ENCODE measurements around the gene RNF215. TPM values are rescaled to one million over a fixed set of nuclear protein-coding genes. Genes with fewer than 3 reads are reported as not detected.
A peak's percentile ranks its signal among the peaks of the same experiment; 100 is the strongest.

The RNF215 gene
- total RNA-seq, 1 donor from 2014 or later: 11.9 TPM

DNA sequence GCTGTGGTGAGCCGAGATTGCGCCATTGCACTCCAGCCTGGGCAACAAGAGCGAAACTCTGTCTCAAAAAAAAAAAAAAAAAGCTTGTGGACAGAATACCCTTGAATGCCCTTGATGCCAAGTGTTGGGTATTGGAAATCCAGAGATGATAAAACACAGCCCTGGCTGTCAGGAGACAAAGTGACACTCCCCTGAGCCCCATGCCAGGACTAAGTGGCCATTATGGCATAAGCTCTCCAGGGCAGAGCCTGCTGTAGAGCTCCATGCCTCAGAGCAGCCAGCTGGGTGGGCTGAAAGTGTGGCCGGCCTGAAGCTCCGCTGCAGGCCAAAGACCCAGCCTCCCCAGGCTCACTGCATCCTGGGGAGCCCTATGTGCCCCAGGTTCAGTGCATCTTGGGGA is 4.9 kb downstream of the RNF215 start:
- Mint-ChIP-seq H3K9me3 (no peaks in the 10 kb centered on the region), H3K36me3 (peaks cover 13% of the 10 kb centered on the region), H3K4me3 (no peak overlapping the region), H3K27me3 (ENCODE audit: insufficient read depth, low read depth) (peaks cover 5% of the 10 kb centered on the region), H3K27ac (no peak overlapping the region), H3K4me1 (peaks cover 8% of the 10 kb centered on the region)
- H4K20me1 ChIP-seq (ENCODE audit: low read depth): no peaks in the 10 kb centered on the region
- H3K4me3 ChIP-seq: no peak overlapping the region
- no peaks in the 10 kb centered on the region for H3F3A ChIP-seq (ENCODE audit: low read depth)
- no peak overlapping the region for H2AFZ ChIP-seq (replicated peaks)
- H3K4me1 ChIP-seq: peaks cover 6% of the 10 kb centered on the region
- no peaks in the 10 kb centered on the region for H3K27me3 ChIP-seq
- H3K9ac ChIP-seq: no peak overlapping the region
- no peak for DNase-seq (ENCODE audit: low spot score)
- H3K27ac ChIP-seq: no peak overlapping the region
- no peak overlapping the region for H3K4me2 ChIP-seq
- H3K36me3 ChIP-seq: no peaks in the 10 kb centered on the region
- H3K79me2 ChIP-seq (ENCODE audit: low read depth): no peaks in the 10 kb centered on the region
- no peak for TF ChIP-seq EZH2phosphoT487 (IDR thresholded peaks at IDR 0.05)
- TF ChIP-seq, protein P1, sequence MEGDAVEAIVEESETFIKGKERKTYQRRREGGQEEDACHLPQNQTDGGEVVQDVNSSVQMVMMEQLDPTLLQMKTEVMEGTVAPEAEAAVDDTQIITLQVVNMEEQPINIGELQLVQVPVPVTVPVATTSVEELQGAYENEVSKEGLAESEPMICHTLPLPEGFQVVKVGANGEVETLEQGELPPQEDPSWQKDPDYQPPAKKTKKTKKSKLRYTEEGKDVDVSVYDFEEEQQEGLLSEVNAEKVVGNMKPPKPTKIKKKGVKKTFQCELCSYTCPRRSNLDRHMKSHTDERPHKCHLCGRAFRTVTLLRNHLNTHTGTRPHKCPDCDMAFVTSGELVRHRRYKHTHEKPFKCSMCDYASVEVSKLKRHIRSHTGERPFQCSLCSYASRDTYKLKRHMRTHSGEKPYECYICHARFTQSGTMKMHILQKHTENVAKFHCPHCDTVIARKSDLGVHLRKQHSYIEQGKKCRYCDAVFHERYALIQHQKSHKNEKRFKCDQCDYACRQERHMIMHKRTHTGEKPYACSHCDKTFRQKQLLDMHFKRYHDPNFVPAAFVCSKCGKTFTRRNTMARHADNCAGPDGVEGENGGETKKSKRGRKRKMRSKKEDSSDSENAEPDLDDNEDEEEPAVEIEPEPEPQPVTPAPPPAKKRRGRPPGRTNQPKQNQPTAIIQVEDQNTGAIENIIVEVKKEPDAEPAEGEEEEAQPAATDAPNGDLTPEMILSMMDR (IDR thresholded peaks at IDR 0.05): no peak
- TF ChIP-seq EZH2 (IDR thresholded peaks at IDR 0.05): no peak
- no peaks in the 10 kb centered on the region for H3K9me3 ChIP-seq (ENCODE audit: low read depth)

DNA sequence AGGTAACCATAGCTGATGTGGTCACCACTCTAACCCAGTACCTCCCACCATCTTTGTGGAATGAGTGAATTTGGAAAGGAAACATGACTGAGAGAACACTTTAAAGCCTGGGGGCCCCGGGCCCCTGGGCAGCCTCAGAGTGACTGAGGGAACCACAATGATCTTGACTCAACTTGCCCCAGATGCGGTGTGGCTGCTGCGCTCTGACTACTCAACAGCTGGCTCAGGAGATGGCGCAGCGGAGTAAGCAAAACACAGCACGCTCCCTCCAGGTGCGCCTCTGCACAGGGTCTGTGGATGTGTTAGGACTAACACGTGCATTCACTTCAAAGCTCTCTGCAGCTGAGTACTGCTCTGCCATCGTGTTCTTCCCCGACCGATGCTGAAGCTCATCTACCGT is 5.9 kb downstream of the RNF215 start:
- no peak overlapping the region for H3K4me3 ChIP-seq
- Mint-ChIP-seq H3K36me3 (peaks cover 13% of the 10 kb centered on the region), H3K27ac (no peak overlapping the region), H3K27me3 (ENCODE audit: insufficient read depth, low read depth) (peaks cover 7% of the 10 kb centered on the region), H3K4me3 (peak overlapping the region; percentile 33), H3K4me1 (peaks cover 7% of the 10 kb centered on the region), H3K9me3 (no peaks in the 10 kb centered on the region)
- H3K27ac ChIP-seq: no peak overlapping the region
- H4K20me1 ChIP-seq (ENCODE audit: low read depth): no peaks in the 10 kb centered on the region
- no peak for DNase-seq (ENCODE audit: low spot score)
- no peak overlapping the region for H2AFZ ChIP-seq (replicated peaks)
- TF ChIP-seq, protein P1 (IDR thresholded peaks at IDR 0.05): no peak
- TF ChIP-seq EZH2 (IDR thresholded peaks at IDR 0.05): no peak
- no peak for TF ChIP-seq EZH2phosphoT487 (IDR thresholded peaks at IDR 0.05)
- H3K36me3 ChIP-seq: no peaks in the 10 kb centered on the region
- H3K4me2 ChIP-seq: no peak overlapping the region
- H3F3A ChIP-seq (ENCODE audit: low read depth): no peaks in the 10 kb centered on the region
- peaks cover 2% of the 10 kb centered on the region for H3K4me1 ChIP-seq
- no peaks in the 10 kb centered on the region for H3K79me2 ChIP-seq (ENCODE audit: low read depth)
- no peaks in the 10 kb centered on the region for H3K9me3 ChIP-seq (ENCODE audit: low read depth)
- no peak overlapping the region for H3K9ac ChIP-seq
- no peaks in the 10 kb centered on the region for H3K27me3 ChIP-seq

DNA sequence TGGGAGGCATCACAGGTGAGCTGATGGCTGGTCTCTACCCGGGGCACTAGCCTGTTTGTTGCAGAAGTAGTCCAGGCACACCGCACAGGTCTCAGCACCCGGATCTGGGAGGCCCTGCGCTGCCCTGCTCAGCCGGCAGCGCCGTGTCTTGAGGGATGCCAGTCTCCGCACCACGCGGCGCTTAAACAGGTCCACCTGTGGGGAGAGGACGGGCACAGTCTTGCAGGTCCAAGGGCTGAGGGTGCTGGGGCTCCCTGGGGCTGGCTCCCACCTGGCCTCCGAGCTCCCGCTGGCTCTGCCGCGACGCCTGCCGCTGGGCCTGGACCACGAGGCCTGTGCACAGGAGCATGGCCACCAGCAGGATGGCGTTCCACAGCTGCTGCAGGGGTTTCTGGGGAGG is 7.2 kb downstream of the RNF215 start:
- no peaks in the 10 kb centered on the region for H3K36me3 ChIP-seq
- peaks cover 2% of the 10 kb centered on the region for H3K4me1 Mint-ChIP-seq
- H2AFZ ChIP-seq (replicated peaks): no peak overlapping the region
- H3F3A ChIP-seq (ENCODE audit: low read depth): no peaks in the 10 kb centered on the region
- H3K79me2 ChIP-seq (ENCODE audit: low read depth): no peaks in the 10 kb centered on the region
- H3K4me1 ChIP-seq: no peaks in the 10 kb centered on the region
- no peaks in the 10 kb centered on the region for H3K9me3 Mint-ChIP-seq
- H3K27me3 ChIP-seq: no peaks in the 10 kb centered on the region
- H3K4me2 ChIP-seq: no peak overlapping the region
- H3K4me3 Mint-ChIP-seq: no peak overlapping the region
- no peak for DNase-seq (ENCODE audit: low spot score)
- no peaks in the 10 kb centered on the region for H3K9me3 ChIP-seq (ENCODE audit: low read depth)
- no peak overlapping the region for H3K27ac ChIP-seq
- H3K4me3 ChIP-seq: no peak overlapping the region
- no peaks in the 10 kb centered on the region for H4K20me1 ChIP-seq (ENCODE audit: low read depth)
- peaks cover 7% of the 10 kb centered on the region for H3K27me3 Mint-ChIP-seq (ENCODE audit: insufficient read depth, low read depth)
- no peak overlapping the region for H3K9ac ChIP-seq
- TF ChIP-seq EZH2phosphoT487 (IDR thresholded peaks at IDR 0.05): no peak
- TF ChIP-seq, protein P1 (IDR thresholded peaks at IDR 0.05): no peak
- TF ChIP-seq EZH2 (IDR thresholded peaks at IDR 0.05): no peak
- no peak overlapping the region for H3K27ac Mint-ChIP-seq
- H3K36me3 Mint-ChIP-seq: peaks cover 16% of the 10 kb centered on the region

Data from neural progenitor cell (in vitro differentiated cells).